Measurements from ENCODE around the gene ABCD1. TPM values are rescaled to one million over a fixed set of nuclear protein-coding genes. Genes with fewer than 3 reads are reported as not detected.

Gene ABCD1
- total and polyA plus RNA-seq, 9 of the 15 experiments (the other 6 are each of a cell fraction or from before 2014, with no cell fraction given) = 0.07 to 6.9 (median 2.2) TPM

DNA sequence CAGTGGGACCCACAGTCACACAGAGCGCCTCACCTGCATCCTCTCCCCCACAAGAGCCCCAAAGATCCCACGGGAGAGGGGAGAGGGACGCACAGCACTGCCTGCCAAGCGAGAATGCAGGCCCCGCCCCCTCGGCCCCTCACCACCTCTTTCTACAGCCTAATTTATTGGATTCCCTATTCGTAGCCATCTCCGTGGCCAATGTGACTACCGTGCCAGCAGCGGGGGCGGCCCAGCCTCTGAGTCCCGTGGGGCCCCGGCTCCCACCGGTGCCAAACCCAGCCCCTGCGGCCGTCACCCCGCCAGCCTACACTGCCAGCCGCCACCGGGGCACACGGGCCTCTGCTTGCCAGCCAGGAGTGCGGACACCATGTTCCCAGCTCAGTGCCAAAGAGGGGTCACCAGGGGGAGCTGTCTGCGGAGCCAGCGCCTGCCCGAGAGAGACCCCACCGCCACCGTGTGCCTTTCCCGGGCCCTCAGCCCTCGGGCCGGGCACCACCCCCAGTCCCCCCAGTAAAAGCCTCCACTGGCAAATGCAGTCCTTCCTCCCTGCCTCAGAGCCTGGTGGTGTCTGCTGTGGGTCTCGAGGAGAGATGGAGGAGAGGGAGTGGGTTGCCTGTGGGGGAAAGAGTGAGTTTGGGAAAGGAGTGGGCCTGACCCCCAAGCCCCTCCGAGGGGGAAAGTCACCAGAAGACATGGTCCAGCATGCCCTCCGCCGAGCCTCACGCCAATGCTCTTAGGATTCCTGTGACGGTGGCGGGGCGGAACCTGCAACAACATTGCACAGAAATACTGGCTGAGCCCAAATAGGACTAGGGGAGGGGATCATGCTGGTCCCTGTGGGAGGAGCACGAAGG, 19.8 kb downstream of the ABCD1 start:
- BruUV-seq (replicated peaks) = no TSS peak
- TF ChIP-seq HCFC1 (IDR thresholded peaks at IDR 0.05; ENCODE audit: low read depth, low read length) (no peak), KDM5B (IDR thresholded peaks at IDR 0.05; ENCODE audit: insufficient replicate concordance, low read depth, low read length) (peak; percentile 8), YY1 (IDR thresholded peaks at IDR 0.05; ENCODE audit: borderline replicate concordance in 1 of 3, control insufficient read depth in 1 of 3, extremely low read depth in 1 of 3, insufficient read depth in 3 of 3, insufficient read length in 1 of 3, insufficient replicate concordance in 2 of 3, low read depth in 1 of 3, low read length in 2 of 3) (peak in 1 of 3 experiments; percentile 8), FOSL1 (tag; conservative IDR thresholded peaks at IDR 0.05) (no peak), SUPT5H (IDR thresholded peaks at IDR 0.05) (peak; percentile 13; the same call in 1 of the 2 replicates), CTCF (IDR thresholded peaks at IDR 0.05 in 2 of 3, conservative IDR thresholded peaks at IDR 0.05 in 1 of 3; ENCODE audit: insufficient read depth in 2 of 3, low read depth in 1 of 3, low read length in 3 of 3) (peak; percentile 32 to 53 (median 42); a peak in 5 of 6 replicates), POLR2G (IDR thresholded peaks at IDR 0.05; ENCODE audit: low read depth, low read length) (no peak; the same call in 1 of the 2 replicates), GABPA (tag; conservative IDR thresholded peaks at IDR 0.05; ENCODE audit: low read depth) (no peak), HNRNPL (IDR thresholded peaks at IDR 0.05; ENCODE audit: low read depth, low read length) (peak; percentile 61; the same call in 1 of the 2 replicates), HDAC2 (IDR thresholded peaks at IDR 0.05) (no peak), SREBF2 (CRISPR knock-in tag; IDR thresholded peaks at IDR 0.05) (no peak), ZSCAN29 (IDR thresholded peaks at IDR 0.05) (no peak), NFRKB (IDR thresholded peaks at IDR 0.05; ENCODE audit: low read depth) (0 out of 2 replicates have a peak, but pooled peaks have one; percentile 3), CCAR2 (IDR thresholded peaks at IDR 0.05; ENCODE audit: low read depth, low read length) (no peak), ZNF75A (CRISPR knock-in tag; IDR thresholded peaks at IDR 0.05) (no peak)
- TF ChIP-seq, protein P1, sequence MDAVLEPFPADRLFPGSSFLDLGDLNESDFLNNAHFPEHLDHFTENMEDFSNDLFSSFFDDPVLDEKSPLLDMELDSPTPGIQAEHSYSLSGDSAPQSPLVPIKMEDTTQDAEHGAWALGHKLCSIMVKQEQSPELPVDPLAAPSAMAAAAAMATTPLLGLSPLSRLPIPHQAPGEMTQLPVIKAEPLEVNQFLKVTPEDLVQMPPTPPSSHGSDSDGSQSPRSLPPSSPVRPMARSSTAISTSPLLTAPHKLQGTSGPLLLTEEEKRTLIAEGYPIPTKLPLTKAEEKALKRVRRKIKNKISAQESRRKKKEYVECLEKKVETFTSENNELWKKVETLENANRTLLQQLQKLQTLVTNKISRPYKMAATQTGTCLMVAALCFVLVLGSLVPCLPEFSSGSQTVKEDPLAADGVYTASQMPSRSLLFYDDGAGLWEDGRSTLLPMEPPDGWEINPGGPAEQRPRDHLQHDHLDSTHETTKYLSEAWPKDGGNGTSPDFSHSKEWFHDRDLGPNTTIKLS (IDR thresholded peaks at IDR 0.05; ENCODE audit: borderline replicate concordance, low read depth) = peak; percentile 6; the same call in 1 of the 2 replicates
- DNase-seq (ENCODE audit: extremely low read depth in 1 of 4, low spot score in 3 of 4) (peak in 1 of 4 experiments; percentile 28), ATAC-seq (peak; percentile 40; the same call in 1 of the 3 replicates), FAIRE-seq (peak; percentile 15)
- Histone ChIP-seq H3K9me1 (ENCODE audit: control insufficient read depth, insufficient read depth, low read length) (no peaks in the 10 kb centered on the region), H4K20me1 (replicated peaks; ENCODE audit: control insufficient read depth, insufficient read depth, low read length) (no peaks in the 10 kb centered on the region), H3K9ac (ENCODE audit: insufficient read depth in 1 of 2, low read depth in 2 of 2, low read length in 2 of 2) (peak overlapping the region; percentile 78 to 89), H3K9me3 (replicated peaks; ENCODE audit: control insufficient read depth, insufficient read depth, low read depth, low read length) (no peaks in the 10 kb centered on the region), H3K27ac (ENCODE audit: extremely low read depth, low read depth, low read length) (peak overlapping the region; percentile 79), H3K79me2 (ENCODE audit: control insufficient read depth, insufficient read depth, low read length) (no peaks in the 10 kb centered on the region), H2AFZ (ENCODE audit: low read depth, low read length) (peak overlapping the region; percentile 81), H3K4me2 (ENCODE audit: insufficient read depth, low read length) (peak overlapping the region; percentile 81), H3K4me3 (peak overlapping the region; percentile 42), H3K36me3 (ENCODE audit: control insufficient read depth, insufficient read depth, low read length) (no peaks in the 10 kb centered on the region), H3K4me1 (replicated peaks in 1 of 2; ENCODE audit: control insufficient read depth in 2 of 2, insufficient read depth in 2 of 2, low read length in 2 of 2) (peaks cover 0 to 52% of the 10 kb centered on the region in 2 experiments; a peak in 3 of 5 replicates), H3K27me3 (ENCODE audit: control insufficient read depth in 2 of 2, insufficient read depth in 2 of 2, low read length in 2 of 2) (no peaks in the 10 kb centered on the region)
- POLR2A ChIA-PET = interaction anchor here (0.6 to 0.7 kb wide), 3 partner anchors 14 to 180 kb away, joined by 3 to 5 read pairs (median 4); no protein-coding TSS in a partner anchor
- 16% methylated on average over 23 of the region's 38 CpGs for WGBS (ENCODE audit: insufficient coverage, low coverage, missing lambda C conversion rate)
- CTCF ChIA-PET (ENCODE audit: low intra/inter-chr PET ratio) = no interaction called here
- in situ Hi-C loops (cut with MboI) = no loop called here
- intact Hi-C loops (cut with micrococcal nuclease) = no loop called here
